Endometrium (tissue), 2 donors: ENCODE results near the gene R3HCC1L.
A peak's percentile ranks its signal among the peaks of the same experiment; 100 is the strongest.

Source experiments
- FAIRE-seq: peaks from 2 replicates; lab custom pipeline; 2012; peaks lifted over from hg19 to GRCh38; lab: Jason Lieb, UNC
- donor health status: control.
- donor health status: control.

R3HCC1L gene

DNA sequence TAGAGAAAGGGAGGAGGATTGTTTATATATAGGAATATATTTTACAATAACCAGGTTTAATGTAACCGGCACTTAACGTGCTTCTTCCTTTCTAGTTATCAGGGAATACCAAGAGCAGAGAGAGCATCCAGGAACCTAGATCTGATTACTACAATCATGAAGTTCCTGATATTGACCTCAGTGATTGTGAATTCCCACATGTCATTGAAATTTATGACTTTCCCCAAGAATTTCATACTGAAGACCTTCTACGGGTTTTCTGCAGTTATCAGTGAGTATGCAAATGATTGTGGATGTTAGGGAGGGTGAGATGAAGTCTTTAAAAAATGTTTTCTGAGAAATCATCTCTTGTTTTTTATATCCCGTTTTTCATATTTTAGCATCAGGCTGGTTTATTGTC is 97.0 kb downstream of the R3HCC1L start:
- no peak for FAIRE-seq

DNA sequence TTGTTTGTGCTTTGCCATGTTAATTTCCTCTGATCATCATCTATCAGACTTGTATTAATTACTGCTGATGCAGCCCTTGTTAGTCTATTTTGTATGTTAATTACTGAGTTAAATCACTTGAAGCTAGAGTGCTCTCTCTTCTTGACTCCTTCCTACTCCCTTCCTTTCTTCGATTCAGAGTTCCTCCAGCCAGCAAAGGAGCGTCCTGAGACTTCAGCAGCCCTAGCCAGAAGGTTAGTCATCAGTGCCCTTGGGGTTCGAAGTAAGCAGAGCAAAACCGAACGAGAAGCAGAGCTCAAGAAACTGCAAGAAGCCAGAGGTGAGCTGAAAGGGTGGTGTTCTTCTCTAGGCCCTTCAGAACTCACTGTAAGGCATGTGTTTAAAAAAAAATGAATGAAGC is 101.4 kb downstream of the R3HCC1L start:
- FAIRE-seq = no peak

- no peak for FAIRE-seq
Observed at GRCh38 chr10:98236862-98237261, 102.4 kb downstream of the R3HCC1L start.

DNA sequence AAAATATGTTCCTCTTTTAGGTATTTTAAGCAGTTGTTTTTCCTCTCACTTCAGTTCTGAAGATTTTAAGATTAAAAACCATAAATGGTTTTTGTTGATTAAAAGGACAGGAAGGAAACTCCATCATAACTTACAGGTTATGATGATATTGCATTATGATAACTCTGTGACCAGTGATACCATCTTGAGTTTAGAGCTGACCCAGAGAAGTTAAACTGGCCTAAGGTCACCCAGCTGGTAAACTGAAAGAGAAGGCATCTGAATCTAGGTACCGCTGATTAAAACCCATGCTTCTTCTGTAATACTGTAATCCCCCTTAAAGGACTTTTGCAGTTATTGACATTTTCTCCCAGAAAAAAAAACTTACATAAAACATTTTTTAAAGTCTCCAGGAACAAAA is 103.9 kb downstream of the R3HCC1L start:
- no peak for FAIRE-seq

DNA sequence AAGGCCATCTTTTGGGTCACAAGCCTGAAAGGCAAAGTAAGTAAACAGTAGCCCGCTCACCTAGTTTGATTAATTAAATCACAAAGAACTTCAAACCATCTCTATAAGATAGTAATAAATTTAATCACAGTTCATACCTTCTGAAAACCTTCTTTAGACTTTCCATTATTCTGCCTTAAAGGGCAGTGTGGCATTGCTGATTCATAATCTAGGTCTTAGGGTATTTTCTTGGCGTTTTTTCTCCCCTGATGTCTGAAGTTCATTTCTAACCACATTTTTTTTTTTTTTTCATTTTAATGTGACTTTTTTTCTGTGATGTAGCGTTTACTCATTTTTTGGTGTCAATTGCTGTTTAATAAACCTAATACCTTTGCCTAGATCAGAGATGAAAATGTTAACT is 106.1 kb downstream of the R3HCC1L start:
- no peak for FAIRE-seq

- FAIRE-seq = peak; percentile 43
Observed at GRCh38 chr10:98242823-98243222, 108.4 kb downstream of the R3HCC1L start.

DNA sequence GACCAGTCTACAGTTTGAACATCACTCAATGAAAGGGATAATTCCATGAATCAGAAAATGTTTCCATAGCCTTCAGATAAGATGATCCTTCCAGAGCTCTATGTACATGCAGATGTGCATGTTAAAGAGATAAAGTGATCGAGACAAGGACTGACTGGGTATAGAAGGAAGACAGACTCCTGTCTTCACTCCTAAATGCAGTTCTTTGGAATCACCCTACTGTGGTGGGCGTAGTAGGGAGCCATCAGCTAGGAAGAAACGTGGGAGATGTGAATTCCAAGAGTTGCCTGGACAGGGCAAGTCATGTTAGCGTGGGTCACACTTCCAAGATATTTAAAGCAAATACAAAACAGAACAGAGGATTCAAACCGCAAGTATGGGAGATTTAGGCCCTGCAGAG is 109.7 kb downstream of the R3HCC1L start:
- FAIRE-seq = no peak

- FAIRE-seq = no peak
Observed at GRCh38 chr10:98244586-98244985, 110.1 kb downstream of the R3HCC1L start.

DNA sequence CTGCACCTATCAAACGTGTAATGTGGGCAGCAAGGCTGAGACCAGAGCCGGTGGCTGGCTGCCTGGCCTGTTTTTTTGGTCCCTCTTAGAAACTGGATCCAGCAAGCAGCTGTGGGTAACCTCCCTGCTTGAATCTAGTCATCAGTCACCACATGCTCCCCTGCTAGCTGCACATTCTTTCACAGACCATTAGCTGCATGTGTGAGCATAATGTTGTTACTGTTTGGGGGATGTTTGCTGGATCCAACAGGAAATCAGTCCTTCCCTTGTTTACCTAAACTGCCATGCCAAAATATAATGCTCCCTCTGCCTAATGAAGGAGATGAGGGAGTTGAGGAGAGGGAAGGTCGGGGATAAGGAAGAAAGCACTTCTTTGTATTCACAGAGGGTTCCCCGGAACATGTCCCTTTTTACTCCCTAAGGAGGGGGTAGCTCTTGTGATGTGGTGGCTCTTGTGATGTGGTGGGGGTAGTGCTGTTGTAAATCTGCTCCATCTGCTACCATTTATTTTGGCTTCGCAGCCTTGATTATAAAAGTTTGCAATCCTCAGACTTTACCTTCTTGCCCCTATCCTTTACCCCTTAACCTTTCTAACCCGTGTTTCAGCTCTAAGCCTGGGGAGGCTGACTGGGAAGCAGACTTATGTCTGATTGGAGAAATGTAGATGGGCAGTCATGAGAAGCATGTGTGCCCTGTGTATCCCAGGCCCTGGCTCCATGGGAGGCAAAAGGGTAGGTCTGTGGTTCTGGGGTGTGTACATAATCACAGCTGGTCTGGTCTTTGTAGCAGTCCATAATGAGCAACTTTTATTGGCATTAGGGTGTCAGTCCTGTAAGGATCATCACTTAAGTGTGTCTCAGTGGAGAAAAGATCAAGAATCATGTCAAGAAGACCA is 112.7 kb downstream of the R3HCC1L start:
- no peak for FAIRE-seq

DNA sequence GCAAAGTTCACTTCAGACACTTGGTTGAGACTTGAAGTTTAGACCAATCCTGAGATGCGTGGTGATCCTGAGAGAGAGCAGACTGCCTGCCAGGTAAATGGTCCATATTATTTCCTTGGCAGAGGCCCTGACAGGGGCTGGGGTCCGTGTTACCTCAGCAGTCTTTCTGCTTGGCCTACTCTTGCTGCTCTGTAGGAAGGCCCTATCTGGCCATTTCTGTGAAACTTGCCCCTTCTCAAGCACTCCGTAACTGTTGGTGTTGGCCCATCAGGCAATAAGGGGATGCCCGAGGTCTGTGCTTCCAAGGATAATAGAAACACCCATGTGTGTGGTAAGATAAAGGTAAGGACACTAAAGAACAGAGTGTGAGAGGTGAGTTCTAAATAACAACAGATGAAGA is 113.6 kb downstream of the R3HCC1L start:
- no peak for FAIRE-seq

DNA sequence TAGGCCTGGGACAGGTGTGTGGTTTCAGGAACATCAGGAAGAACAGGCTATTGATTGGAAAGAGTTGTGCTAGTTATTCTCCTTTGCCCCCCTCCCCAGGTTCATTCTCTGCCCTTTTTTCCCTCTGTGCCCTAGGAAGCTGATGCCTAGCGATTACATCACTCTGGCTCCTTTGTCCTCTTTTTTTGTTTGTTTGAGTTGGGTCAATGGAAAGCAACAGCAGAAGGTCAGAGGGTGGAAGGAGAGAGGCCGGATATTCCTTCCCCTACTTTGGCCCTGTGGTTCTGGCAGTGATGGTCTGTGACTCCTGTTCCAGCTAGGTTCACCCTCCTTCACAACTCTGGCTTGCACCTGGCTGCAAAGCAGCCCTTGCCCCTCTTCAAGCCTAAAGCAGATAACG is 114.7 kb downstream of the R3HCC1L start:
- FAIRE-seq = no peak

DNA sequence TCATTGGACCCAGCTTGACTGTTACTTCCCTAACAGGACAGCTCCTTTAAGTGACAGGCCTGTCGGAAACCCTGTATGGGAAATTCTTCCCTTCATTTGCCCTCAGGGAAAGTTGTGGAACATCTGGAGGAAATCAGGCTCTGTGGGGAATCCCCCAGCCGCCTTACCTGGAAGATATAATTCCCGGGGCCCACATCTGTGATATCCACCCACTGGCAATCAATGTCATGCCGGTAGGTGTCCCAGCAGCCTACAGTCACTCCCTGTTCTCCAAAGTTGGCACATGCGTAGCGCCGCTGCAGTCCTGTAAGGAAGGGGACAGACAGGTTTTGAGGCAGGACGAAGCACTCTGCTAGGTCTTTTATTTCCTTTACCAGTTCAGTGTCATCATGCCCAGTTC is 116.9 kb downstream of the R3HCC1L start:
- FAIRE-seq = no peak

- no peak for FAIRE-seq
Observed at GRCh38 chr10:98252464-98252863, 118.0 kb downstream of the R3HCC1L start.

- FAIRE-seq = no peak
Observed at GRCh38 chr10:98253499-98253898, 119.0 kb downstream of the R3HCC1L start.

DNA sequence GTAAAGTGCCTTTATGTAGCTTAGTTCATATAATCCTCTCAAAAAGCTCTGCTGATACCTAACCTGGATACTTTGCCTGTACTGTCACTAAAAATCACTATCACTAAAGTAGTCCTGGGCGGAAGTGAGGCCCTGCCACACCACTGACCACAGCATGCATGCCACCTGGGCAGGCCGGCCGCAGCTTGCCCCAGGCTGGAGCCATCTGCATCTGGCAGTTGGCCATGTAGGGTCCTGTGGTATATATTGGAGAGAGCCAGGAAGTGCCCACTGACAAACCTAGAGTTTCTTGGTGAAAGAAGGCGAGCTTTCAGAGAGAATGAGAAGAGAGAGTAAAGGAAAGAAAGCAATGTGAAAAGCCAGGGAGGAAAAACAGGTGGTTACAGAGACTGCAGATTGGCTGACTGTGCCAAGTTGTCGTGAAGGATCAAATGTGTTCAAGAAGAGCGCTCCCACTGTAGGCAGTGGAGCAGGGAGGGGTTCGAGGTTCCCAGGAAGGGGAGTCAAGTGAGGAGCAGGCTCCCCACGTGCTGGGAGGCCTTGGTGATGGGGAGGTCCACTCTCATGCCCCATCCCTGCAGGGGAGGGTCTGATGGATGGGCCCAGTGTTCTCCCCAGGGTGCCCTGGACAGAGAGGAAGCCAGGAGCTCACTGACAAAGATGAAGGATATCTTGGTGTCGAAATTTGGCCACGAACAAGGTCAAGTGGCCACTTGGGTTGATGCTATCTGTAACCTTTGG is 119.9 kb downstream of the R3HCC1L start:
- no peak for FAIRE-seq

DNA sequence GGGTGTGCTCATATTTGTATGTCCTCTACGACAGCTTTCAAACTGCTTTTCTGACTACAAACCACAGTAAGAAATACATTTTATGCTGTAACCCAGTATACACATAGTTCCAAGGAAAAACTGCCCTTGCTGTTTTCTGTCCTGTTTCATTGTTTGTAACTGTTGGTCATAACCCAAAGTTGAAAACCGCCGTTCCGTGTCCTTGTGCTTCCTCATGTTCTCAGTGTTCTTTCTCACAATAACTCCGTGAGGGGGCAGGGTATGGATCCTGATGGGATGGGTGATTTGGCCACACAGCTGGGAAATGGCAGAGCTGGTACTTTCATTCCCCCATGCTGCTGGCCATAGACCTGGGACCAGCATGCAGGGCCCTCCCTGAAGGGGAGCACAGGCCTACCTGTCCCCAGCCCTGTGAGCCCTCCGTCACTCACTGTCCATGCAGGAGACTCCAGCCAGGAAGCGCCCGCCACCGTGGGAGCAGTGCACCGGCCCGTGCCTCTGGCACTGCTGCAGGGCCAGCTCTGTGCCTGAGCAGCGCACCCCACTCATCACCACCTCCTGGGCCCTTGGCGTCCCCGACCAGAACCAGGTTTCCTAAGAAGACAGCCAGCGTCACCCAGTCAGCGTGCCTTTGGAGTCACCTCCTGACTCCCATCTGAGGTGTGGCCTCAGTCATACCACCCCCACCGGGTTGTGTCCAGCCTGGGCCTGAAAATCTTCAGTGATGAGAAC is 120.9 kb downstream of the R3HCC1L start:
- no peak for FAIRE-seq

DNA sequence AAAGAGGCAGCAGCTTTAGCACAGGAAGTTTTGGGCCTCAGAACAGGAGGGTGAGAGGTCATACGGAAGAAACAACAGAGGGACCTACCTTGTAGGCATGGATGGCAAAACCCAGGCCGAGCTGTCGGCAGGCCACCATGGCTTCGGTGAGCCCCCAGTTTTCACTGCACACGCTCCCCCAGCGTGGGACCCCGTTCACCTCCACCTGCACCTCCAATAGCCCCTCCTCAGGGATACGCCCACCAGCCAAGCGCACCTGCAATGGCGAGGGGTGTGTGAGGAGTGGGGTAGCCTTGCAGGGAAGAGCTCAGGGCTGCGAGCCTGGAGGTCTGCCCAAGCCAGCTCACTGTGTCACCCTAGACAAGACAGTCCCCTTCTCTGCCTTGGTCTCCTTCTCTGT is 122.2 kb downstream of the R3HCC1L start:
- no peak for FAIRE-seq

DNA sequence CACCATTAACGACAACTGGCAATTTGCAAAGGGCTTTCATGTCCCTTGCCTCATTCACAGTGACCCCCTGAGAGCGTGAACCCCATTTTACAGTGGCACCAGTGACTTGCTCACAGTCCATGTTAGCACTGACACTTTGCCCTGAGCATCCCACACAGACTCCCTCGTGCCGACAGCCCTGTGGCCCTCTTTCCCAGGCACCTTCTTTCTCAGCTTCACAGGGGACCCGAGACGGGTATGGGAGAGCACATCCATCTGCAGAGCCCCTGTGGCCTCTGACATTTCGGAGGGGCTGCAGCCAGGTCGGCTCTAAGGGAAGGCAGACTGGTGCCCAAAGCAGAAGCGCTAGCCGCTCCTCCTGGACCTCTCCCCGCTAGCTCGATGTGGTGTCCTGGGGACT is 122.7 kb downstream of the R3HCC1L start:
- no peak for FAIRE-seq

- FAIRE-seq = no peak
Observed at GRCh38 chr10:98257961-98258360, 123.5 kb downstream of the R3HCC1L start.

- no peak for FAIRE-seq
Observed at GRCh38 chr10:98258683-98259454, 124.4 kb downstream of the R3HCC1L start.

GRCh38 chr10:98259606-98260315 is 125.3 kb downstream of the R3HCC1L start:
- FAIRE-seq = no peak
